Stomach (tissue), 9 donors: ENCODE measurements around the gene UBR7. TPM values are rescaled to one million over a fixed set of nuclear protein-coding genes. Genes with fewer than 3 reads are reported as not detected.
A peak's percentile ranks its signal among the peaks of the same experiment; 100 is the strongest.
"Not testable (repeated sequence)": the region's sequence is repeated elsewhere in the genome, so short reads cannot be mapped to it uniquely, and the experiment has no call there.

Experiments used
- DNase-seq, 2 donors: peaks; one replicate each; pipeline versions ENCODE4 v3.0.0 to v3.0.0-alpha.2; 2013 to 2019
- H3K27ac ChIP-seq, 5 donors: fragments of 200-600 bp in 4 of 5; sonication (generic) in 4 of 5; one replicate each; pipeline ENCODE4 v1.5.1; 2013 to 2019; ENCODE audit warnings: mild to moderate bottlenecking in 1 of 5, moderate library complexity in 1 of 5
- H3K27me3 ChIP-seq, 3 donors: fragments of 200-600 bp; sonication (generic); one replicate each; pipeline ENCODE4 v1.5.1; 2017 to 2019; ENCODE audit warnings: mixed run types in 1 of 3
- H3K36me3 ChIP-seq, 4 donors: fragments of 200-600 bp; sonication (generic); 1 replicate in 3 of 4; 2 replicates in 1 of 4; pipeline ENCODE4 v1.5.1; 2016 to 2019
- H3K4me1 ChIP-seq, 4 donors: fragments of 200-600 bp; sonication (generic); one replicate each; pipeline ENCODE4 v1.5.1; 2016 to 2019
- H3K4me3 ChIP-seq, 4 donors: fragments of 200-600 bp; sonication (generic) in 3 of 4; one replicate each; pipeline ENCODE4 v1.5.1; 2016 to 2019; ENCODE audit warnings: mild to moderate bottlenecking in 1 of 4
- H3K9me3 ChIP-seq, 4 donors: fragments of 200-600 bp; sonication (generic); one replicate each; pipeline ENCODE4 v1.5.1; 2016 to 2019
- EP300 ChIP-seq: sonication (generic); formaldehyde crosslinking; IDR thresholded peaks from one replicate; pipeline ENCODE4 v1.6.1; 2017; ENCODE audit warnings: antibody characterized with exemption
- POLR2A ChIP-seq, 4 donors: fragments of 450-650 bp; IDR thresholded peaks; one replicate each; pipeline ENCODE4 v1.6.1; 2016; ENCODE audit warnings: antibody characterized with exemption in 4 of 4, control low read depth in 2 of 4, mild to moderate bottlenecking in 1 of 4, moderate library complexity in 1 of 4
- POLR2AphosphoS5 ChIP-seq, 3 donors: sonication (generic); formaldehyde crosslinking; IDR thresholded peaks; one replicate each; pipeline ENCODE4 v1.6.1; 2016; ENCODE audit warnings: antibody characterized with exemption in 3 of 3
- WGBS, 5 donors: extraction: QIAGEN DNeasy Blood & Tissue Kit in 3 of 5; methylation state at CpG; one replicate each; pipeline versions ENCODE4 v1.1.5 to v1.1.7; 2013 to 2018; 5-methylcytosine and 5-hydroxymethylcytosine counted together
- intact Hi-C: fragments of 100-400 bp; cut with DNase I; formaldehyde crosslinking; loops from one replicate; pipeline ENCODE4 v1.15.1; 2023; ENCODE audit warnings: low total_unique reads
- polyA plus RNA-seq, 3 donors: library from polyadenylated mRNA; stranded (reverse); fragments of 200-250 nt; gene quantifications; one replicate each; pipeline ENCODE4 v1.2.3, GENCODE V29; 2013
- total RNA-seq, 5 donors: library from RNA; depleted of rRNA; stranded (reverse); fragments of >200 nt; gene quantifications; one replicate each; pipeline versions ENCODE4 v1.1.0 to v1.2.3, GENCODE V29; 2014 to 2016
- TF ChIP-seq, protein P1 (sequence below), 7 experiments: fragments of 450-650 bp in 4 of 7; fragments of 200-600 bp in 3 of 7; sonication (generic) in 3 of 7; IDR thresholded peaks; one replicate each; pipeline ENCODE4 v1.5.1; 2016 to 2019; ENCODE audit warnings: antibody characterized with exemption in 7 of 7, control low read depth in 2 of 7, mild to moderate bottlenecking in 1 of 7
- donor health status: healthy with polysubstance abuse.
- donor health status: Bipolar disorder and iron deficiency.
- donor health status: healthy.

UBR7 gene
- total and polyA plus RNA-seq, 8 donors = 8.8 to 124 (median 16.0) TPM

DNA sequence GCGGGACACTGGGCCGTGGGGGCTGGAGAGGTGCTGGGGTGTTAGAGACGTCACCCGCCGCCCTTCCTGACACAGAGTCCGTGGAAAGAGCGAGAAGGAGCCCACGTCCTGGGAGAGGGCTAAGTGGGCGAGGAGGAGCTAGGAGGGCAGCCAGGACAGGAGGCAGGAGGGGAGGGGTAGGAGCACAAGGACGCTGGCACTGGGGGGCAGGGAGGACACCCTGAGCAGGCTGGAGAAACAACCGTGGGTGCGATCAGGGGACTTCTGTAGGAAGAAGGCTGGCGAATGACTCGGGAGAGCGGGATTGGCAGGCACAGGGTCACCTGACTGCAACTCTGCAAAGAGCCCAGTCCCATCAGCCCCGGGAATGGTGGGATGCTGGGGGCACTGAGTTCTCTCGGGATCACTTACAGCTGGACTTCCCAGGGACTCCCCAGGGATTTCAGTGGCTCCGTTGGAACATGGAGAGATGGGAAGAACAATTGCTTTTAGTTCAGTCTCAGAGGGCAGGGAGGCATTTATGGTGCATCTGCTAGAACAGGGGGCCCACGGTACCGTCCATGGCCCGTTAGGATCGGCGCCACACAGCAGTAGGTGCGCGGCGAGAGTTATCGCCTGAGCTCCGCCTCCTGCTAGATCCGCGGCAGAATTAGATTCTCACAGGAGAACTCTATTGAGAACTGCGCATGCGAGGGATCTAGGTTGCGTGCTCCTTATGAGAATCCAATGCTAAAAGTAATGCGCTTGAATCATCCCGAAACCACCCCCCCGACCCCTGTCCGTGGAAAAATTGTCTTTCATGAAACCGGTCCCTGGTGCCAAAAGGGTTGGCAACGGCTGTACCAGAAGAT lies 24.3 kb downstream of the UBR7 start:
- no peaks in the 10 kb centered on the region for H3K9me3 ChIP-seq
- intact Hi-C loops = no loop called here
- peaks cover 13 to 34% (median 33%) of the 10 kb centered on the region in 4 donors for H3K36me3 ChIP-seq
- peak in 1 of 2 donors; percentile 60 for DNase-seq
- TF ChIP-seq POLR2A (IDR thresholded peaks at IDR 0.05) (no peak), EP300 (no peak), POLR2AphosphoS5 (IDR thresholded peaks at IDR 0.05) (no peak)
- TF ChIP-seq, protein P1, sequence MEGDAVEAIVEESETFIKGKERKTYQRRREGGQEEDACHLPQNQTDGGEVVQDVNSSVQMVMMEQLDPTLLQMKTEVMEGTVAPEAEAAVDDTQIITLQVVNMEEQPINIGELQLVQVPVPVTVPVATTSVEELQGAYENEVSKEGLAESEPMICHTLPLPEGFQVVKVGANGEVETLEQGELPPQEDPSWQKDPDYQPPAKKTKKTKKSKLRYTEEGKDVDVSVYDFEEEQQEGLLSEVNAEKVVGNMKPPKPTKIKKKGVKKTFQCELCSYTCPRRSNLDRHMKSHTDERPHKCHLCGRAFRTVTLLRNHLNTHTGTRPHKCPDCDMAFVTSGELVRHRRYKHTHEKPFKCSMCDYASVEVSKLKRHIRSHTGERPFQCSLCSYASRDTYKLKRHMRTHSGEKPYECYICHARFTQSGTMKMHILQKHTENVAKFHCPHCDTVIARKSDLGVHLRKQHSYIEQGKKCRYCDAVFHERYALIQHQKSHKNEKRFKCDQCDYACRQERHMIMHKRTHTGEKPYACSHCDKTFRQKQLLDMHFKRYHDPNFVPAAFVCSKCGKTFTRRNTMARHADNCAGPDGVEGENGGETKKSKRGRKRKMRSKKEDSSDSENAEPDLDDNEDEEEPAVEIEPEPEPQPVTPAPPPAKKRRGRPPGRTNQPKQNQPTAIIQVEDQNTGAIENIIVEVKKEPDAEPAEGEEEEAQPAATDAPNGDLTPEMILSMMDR (IDR thresholded peaks at IDR 0.05) = no peak
- peaks cover 0 to 5% (median 0%) of the 10 kb centered on the region in 3 donors for H3K27me3 ChIP-seq
- 17 to 44% (median 26%) methylated on average over 39 of the region's 39 CpGs for WGBS, 5 donors
- H3K27ac ChIP-seq = no peak overlapping the region
- H3K4me3 ChIP-seq = peak overlapping the region; percentile 28 to 46 (median 41)
- H3K4me1 ChIP-seq = peaks cover 6 to 17% (median 8%) of the 10 kb centered on the region in 4 donors

DNA sequence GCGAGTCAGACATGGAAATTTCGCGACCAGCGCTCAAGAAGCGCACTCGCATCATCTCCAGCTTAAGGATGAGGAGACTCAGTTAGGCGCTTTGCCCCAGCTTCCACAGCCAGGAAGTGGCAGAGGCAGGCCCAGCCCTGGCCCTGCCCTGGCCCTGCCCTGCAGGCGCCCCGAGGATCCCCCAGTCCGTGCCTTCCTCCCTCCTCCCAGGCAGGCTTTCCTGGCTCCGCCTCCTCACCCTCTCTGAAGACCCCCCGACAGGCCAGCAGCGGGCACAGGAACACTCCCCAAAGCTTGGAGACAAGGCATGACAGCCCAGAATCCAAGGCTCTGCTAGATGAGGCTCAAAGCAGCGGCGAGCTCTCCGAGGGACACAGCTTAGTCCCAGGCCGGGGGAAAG lies 25.1 kb downstream of the UBR7 start:
- Histone ChIP-seq H3K4me3 (peak overlapping the region in 1 of 4 donors; percentile 46), H3K36me3 (peaks cover 10 to 26% (median 26%) of the 10 kb centered on the region in 4 donors), H3K9me3 (no peaks in the 10 kb centered on the region), H3K4me1 (peaks cover 6 to 17% (median 8%) of the 10 kb centered on the region in 4 donors), H3K27me3 (peaks cover 0 to 5% (median 0%) of the 10 kb centered on the region in 3 donors), H3K27ac (no peak overlapping the region)
- WGBS, 5 donors = 57 to 72% (median 66%) methylated on average over 16 to 17 of the region's 17 CpGs
- intact Hi-C loops = no loop called here
- no peak for DNase-seq
- TF ChIP-seq, protein P1 (IDR thresholded peaks at IDR 0.05) = no peak
- TF ChIP-seq EP300 (no peak), POLR2AphosphoS5 (IDR thresholded peaks at IDR 0.05) (no peak), POLR2A (IDR thresholded peaks at IDR 0.05) (no peak)

DNA sequence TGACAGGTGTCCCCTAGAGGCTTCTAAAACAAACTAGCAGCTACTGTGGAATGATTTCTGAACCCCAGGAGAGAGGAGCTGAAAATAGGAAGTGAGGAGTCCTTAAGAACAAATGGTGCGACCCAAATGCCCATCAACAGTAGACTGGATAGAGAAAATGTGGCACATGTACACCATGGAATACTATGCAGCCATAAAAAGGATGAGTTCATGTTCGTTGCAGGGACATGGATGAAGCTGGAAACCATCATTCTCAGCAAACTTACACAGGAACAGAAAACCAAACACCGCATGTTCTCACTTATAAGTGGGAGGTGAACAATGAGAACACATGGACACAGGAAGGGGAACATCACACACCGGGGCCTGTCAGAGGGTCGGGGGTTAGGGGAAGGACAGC lies 26.0 kb downstream of the UBR7 start:
- H3K27ac ChIP-seq, H3K4me3 ChIP-seq, intact Hi-C loops, H3K9me3 ChIP-seq, DNase-seq, H3K27me3 ChIP-seq: not testable (repeated sequence)
- WGBS, 5 donors = 80 to 94% (median 89%) methylated on average over 5 of the region's 5 CpGs
- Histone ChIP-seq H3K36me3 (peaks cover 1 to 17% (median 16%) of the 10 kb centered on the region in 4 donors), H3K4me1 (peaks cover 6 to 17% (median 8%) of the 10 kb centered on the region in 4 donors)

DNA sequence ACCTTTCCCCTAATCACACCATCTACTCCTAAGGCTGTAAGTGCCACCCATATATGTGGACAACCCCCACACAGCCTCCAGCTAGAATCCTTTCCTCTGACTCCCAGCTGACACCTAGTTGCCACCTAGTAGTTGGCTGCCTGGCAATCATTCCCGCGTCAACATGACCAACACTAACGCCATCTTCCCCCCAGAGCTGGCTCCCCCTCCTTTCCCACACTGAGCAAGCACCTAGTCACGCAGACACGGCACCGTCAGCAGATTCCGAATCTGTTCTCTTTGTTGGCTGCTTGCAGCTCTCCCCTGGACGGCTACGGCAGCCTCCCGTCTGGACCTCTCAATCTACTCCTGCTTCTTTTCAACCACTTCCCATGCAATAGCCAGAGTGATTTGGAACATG lies 27.7 kb downstream of the UBR7 start:
- no peaks in the 10 kb centered on the region for H3K9me3 ChIP-seq
- peaks cover 6 to 17% (median 8%) of the 10 kb centered on the region in 4 donors for H3K4me1 ChIP-seq
- H3K4me3 ChIP-seq = no peak overlapping the region
- peaks cover 0 to 4% (median 4%) of the 10 kb centered on the region in 4 donors for H3K36me3 ChIP-seq
- H3K27me3 ChIP-seq = peaks cover 0 to 5% (median 0%) of the 10 kb centered on the region in 3 donors
- no peak overlapping the region for H3K27ac ChIP-seq
- TF ChIP-seq, protein P1 (IDR thresholded peaks at IDR 0.05) = no peak
- no peak for TF ChIP-seq EP300
- peak in 1 of 2 donors; percentile 40 for DNase-seq
- intact Hi-C loops = no loop called here
- 36 to 46% (median 43%) methylated on average over 10 of the region's 10 CpGs for WGBS, 5 donors
